GM21717 (cell line): ENCODE results near the gene STK40.
A peak's percentile ranks its signal among the peaks of the same experiment; 100 is the strongest.

Source experiments
- ATAC-seq: cut with Tn5 transposase; IDR thresholded peaks from one replicate; pipeline ENCODE4 v1.9.1; 2021; ENCODE audit warnings: mild to moderate bottlenecking, moderate library complexity; ENCODE audit not compliant: unreplicated experiment

STK40 gene

GRCh38 chr1:36385410-36386264 lies at the start of gene STK40:
Gene STK40 (minus strand): TSS chr1:36385924. CDS start chr1:36361332, 24,592 bp downstream.
- ATAC-seq = peak; percentile 74

GRCh38 chr1:36433102-36433501 lies 47.4 kb upstream of the STK40 start:
- ATAC-seq = no peak

- ATAC-seq = no peak
Observed at GRCh38 chr1:36432616-36433015, 46.9 kb upstream of the STK40 start.

- no peak for ATAC-seq
Observed at GRCh38 chr1:36425791-36426190, 40.1 kb upstream of the STK40 start.

- no peak for ATAC-seq
Observed at GRCh38 chr1:36421649-36422048, 35.9 kb upstream of the STK40 start.

GRCh38 chr1:36420836-36421317 lies 35.2 kb upstream of the STK40 start:
- ATAC-seq = no peak

- no peak for ATAC-seq
Observed at GRCh38 chr1:36420409-36420808, 34.7 kb upstream of the STK40 start.

- no peak for ATAC-seq
Observed at GRCh38 chr1:36419569-36419968, 33.8 kb upstream of the STK40 start.

GRCh38 chr1:36419140-36419539 lies 33.4 kb upstream of the STK40 start:
- no peak for ATAC-seq

- no peak for ATAC-seq
Observed at GRCh38 chr1:36417931-36418330, 32.2 kb upstream of the STK40 start.

GRCh38 chr1:36415661-36416326 lies 30.1 kb upstream of the STK40 start:
- ATAC-seq = no peak

- no peak for ATAC-seq
Observed at GRCh38 chr1:36414384-36414783, 28.7 kb upstream of the STK40 start.

GRCh38 chr1:36411674-36412648 lies 26.2 kb upstream of the STK40 start:
- no peak for ATAC-seq

GRCh38 chr1:36408479-36408878 lies 22.8 kb upstream of the STK40 start:
- no peak for ATAC-seq

GRCh38 chr1:36406440-36406839 lies 20.7 kb upstream of the STK40 start:
- ATAC-seq = no peak

GRCh38 chr1:36402504-36402890 lies 16.8 kb upstream of the STK40 start:
- no peak for ATAC-seq

- no peak for ATAC-seq
Observed at GRCh38 chr1:36401602-36402503, 16.1 kb upstream of the STK40 start.

- no peak for ATAC-seq
Observed at GRCh38 chr1:36400825-36401601, 15.3 kb upstream of the STK40 start.

GRCh38 chr1:36400514-36400824 lies 14.7 kb upstream of the STK40 start:
- no peak for ATAC-seq
